Sciatic nerve (tissue), 2 donors: ENCODE measurements around the gene CNTN4. TPM values are rescaled to one million over a fixed set of nuclear protein-coding genes. Genes with fewer than 3 reads are reported as not detected.

Experiments
- ATAC-seq: fragments of 200-7000 bp; cut with Tn5 transposase; one replicate; pipeline ENCODE4 v1.9.1; 2020; ENCODE audit warnings: mild to moderate bottlenecking, moderate library complexity
- DNase-seq: peaks from one replicate; pipeline ENCODE4 v3.0.0-alpha.2; 2020; ENCODE audit warnings: low spot score
- intact Hi-C: fragments of 100-400 bp; cut with DNase I; formaldehyde crosslinking; loops from one replicate; pipeline ENCODE4 v1.14.2; 2022
- total RNA-seq: library from RNA; stranded (reverse); fragmentation: NEBNext Ultra II Directional; extraction: Animal tissue kit (Norgen Biotek cat#: 25700); gene quantifications from one replicate; pipeline ENCODE4 v1.2.1, GENCODE V29; 2021
- donor health status: DM: no; HTN: no; CAD: no.
- donor health status: DM: no; HTN: no; CAD: no.

Gene CNTN4
- total RNA-seq, 1 donor from 2014 or later = 80.0 TPM

DNA sequence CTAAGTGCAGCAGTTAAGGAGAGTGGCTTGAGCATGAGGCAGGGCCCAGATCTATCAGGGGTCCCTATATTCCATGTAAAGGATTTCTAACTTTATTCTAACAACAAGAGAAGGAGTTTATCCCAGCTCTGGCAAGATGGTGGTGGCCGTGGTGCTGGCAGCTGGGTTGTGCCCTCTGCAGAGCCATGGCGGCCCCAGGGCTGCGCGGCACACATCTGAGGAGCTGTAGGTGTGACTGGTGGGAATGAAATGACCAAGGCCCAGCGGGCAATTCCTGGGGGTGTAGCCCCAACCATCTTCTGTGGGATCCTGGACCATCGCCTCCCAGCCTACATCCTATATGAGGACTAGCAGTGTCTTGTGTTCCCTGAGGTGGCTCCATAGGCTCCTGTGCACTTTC lies 263.5 kb downstream of the CNTN4 start:
- ATAC-seq (no peak), DNase-seq (no peak)
- intact Hi-C loops = no loop called here

DNA sequence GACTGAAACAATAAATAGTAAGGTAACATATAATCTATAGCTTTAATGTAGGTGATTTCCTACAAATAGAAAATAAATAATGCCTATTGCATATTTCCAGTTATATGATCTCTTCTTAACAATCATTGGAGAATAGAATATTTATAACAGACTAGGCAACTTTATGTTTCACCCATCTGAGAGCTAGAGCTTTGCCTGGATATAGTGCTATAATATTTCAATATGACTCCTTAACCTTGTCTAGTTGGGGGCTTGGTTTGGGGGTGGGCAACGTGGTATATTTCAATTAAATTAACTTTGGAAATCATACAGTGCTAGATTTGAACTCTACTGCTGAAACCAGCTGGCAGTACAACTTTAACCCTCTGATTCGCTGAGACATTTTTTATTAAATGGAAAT lies 265.2 kb downstream of the CNTN4 start:
- no peak for ATAC-seq
- DNase-seq = no peak
- intact Hi-C loops = no loop called here

DNA sequence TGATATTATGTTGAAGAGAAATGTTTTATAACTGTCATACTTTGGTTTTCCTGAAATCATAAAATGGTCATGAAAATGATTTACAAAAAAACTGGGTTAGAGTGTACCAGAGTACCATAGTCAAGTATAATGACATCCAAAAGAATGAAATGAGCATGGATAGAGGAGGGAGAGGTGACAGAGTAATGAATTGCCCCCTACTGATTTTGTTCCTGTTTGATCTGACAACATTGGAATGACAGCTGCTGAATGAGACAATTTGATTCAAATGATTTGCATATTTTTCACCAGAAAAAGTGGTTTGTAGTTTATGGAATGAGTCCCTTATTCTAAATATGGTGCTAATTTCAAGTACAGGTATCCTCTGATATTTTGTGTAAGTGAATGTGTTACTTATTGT lies 271.7 kb downstream of the CNTN4 start:
- intact Hi-C loops = no loop called here
- DNase-seq (no peak), ATAC-seq (no peak)

DNA sequence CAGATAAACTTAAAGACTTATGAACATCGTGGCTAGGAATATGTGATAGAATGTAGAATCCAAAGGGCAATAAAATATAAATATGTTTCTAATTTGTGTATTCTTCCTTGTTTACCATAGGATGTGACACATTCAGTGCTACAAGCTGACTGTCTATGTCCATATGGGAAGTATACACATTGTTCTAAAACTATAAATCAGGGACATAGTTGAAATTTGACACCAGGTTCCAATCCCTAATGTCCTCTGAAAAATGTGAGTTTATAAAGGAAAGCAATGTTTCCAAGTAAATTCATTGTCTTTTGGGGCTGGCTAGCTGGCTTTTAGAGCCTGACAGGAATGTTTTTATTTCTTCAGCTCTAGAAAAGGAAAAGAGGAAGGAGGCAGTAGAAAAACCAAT lies 273.6 kb downstream of the CNTN4 start:
- intact Hi-C loops = no loop called here
- DNase-seq (no peak), ATAC-seq (no peak)

DNA sequence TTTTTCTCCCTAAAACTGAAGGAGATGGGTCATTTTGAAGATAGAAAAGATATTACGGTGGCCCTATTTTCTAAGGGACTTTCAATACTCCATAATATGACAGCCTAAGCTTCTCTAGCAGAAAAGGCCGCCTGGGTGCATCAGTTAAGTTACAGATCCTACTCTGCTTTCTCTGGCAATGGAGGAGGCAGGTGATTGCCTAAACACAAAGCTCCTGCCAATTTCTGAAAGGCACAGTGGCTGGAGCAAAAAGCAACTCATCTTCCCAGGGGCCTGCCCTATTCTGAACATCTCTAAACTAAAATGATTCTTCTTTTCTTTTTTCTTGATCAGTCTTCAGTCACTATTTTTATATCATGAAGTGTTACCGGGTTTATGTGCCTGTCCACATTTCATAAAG lies 276.7 kb downstream of the CNTN4 start:
- intact Hi-C loops = no loop called here
- DNase-seq = no peak
- ATAC-seq = no peak

DNA sequence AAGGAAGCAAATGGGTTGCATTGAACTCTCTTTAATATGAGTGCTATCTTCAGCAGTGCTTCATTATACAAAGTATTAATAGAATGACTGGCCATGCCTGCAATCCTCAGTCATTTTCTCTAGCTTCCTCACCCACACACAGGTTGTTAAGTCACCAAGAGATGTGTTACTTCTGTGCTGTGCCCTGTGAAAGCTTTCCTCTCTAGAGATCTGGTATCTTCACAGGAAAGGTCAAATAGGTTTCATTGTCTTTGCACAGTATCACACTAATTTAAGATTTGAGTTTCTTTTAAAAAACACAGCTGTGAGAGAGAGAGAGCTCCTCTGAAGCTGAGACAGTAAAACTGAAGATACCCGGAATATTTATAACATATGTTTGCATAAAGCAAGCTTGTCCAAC lies 278.6 kb downstream of the CNTN4 start:
- no peak for ATAC-seq
- intact Hi-C loops = no loop called here

DNA sequence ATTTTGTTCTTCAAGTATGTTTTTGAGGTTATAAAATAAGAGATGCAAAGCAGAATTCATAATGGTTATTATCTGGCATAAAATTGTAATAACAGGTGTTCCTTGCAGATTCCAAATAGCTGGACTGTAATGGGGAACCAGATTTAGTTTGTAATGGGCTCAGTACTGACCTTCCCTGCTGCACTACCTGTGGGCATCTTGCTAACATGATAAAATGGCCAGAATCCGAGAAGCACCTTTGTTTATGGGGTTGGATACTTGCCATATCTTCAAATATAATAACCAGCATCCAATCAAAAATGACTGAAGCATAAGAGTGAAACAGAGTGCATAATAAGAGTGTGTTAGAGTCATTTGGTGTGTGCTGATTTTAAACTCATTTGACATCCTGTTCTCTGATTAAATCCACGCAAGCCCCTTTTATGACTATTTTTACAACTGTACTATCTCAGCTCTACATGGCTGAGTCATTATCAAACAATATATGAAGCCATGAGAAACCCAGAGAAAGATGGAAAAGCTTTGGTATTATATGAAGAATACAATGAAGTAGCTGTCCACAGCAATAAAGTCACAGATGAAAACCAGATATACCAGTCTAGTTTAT lies 292.4 kb downstream of the CNTN4 start:
- intact Hi-C loops = no loop called here
- DNase-seq (no peak), ATAC-seq (no peak)

More for the DNA sequence above, 278.6 kb downstream of the CNTN4 start:
- DNase-seq = no peak

DNA sequence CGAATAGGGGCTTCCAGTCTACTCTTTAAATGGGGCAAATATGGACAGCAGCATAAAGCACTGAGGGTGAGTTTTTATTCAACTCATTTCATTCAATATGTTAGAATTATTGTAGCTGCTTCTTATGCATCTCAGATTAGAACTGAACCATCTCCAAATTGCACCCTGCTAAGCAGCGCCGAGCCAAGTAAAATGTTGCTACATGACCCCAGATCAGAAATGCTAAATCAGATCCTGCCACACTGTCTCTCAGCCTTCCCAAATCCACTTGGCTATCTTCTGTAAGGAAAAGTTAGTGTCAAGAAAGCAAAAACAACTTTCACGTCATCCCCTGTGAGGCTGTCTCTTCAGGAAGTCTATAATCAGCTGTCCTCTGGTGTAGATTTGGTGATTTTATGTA lies 293.2 kb downstream of the CNTN4 start:
- DNase-seq = no peak
- intact Hi-C loops = no loop called here
- no peak for ATAC-seq

DNA sequence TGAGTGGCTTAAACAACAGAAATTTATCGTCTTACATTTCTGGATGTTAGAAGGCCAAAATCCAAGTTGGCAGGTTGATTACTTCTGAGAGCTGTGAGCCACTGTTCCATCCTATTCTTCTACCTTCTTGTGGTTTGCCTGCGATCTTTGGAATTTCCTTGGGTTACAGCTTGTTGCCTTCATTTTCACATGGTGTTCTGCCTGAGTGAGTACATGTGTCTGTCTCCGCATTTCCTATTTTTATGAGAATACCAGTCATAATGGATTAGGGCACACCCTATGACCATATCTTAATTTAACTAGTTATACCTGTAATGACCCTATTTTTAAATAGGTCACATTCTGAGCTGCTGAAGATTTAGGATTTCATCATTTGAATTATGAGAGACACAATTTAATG lies 294.3 kb downstream of the CNTN4 start:
- DNase-seq (no peak), ATAC-seq (no peak)
- intact Hi-C loops = no loop called here

DNA sequence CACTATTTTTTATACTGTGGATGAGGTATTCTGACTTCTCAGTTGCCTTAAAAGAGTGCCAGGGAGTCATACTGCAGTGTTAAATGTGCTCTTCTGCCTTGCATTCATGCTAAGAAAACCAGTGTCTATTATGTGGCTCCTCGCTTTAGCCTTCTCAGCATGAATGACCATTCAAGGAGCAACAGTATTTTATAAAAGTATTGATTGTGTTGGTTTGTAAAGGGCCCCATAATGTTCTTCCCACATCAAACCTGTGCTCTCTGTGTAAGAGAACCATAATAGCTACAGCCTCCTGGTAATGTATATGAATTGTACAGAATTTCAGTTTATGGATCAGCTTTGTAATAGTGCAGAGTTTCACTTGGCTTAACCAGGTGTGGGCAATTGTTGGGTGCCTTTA lies 316.4 kb downstream of the CNTN4 start:
- no peak for DNase-seq
- intact Hi-C loops = no loop called here
- no peak for ATAC-seq

DNA sequence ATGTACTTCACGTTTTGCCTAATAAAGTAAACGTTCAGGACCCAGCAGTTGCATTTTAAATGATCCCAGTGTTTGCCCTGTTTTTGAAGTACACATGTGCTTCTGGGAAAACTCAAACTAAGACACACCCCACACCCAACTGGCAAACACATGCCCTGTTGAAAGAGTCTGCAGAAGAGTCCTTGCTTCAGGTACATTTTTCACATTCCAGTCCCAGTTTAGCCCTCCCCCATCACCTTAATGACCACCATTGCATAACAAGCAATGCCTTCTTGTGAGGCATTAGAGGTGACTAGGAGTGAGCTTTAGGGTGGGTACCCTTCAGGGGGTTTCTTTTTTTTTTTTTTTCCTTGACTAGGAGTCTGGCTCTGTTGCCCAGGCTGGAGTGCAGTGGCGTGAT lies 322.3 kb downstream of the CNTN4 start:
- no peak for ATAC-seq
- DNase-seq = no peak
- intact Hi-C loops = no loop called here

DNA sequence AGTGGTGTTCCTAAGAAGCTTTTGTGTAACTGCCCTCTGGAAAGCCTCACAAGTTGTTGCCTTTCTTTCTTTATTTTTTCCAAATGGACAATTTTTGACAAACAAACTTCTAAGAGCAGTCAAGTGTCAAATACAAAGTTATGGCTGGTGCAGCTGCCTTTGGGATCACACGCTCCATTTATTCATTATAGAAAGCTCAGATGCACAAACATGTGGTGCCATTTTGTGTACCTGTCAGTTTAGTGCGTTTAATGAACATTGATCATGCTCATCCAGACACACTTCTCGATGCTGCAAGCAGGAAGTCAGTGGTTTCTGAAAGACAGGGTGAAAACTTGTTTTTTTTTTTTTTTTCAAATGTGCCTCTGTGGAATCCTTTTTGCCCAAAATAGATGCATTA lies 324.5 kb downstream of the CNTN4 start:
- no peak for ATAC-seq
- intact Hi-C loops = no loop called here
- no peak for DNase-seq

DNA sequence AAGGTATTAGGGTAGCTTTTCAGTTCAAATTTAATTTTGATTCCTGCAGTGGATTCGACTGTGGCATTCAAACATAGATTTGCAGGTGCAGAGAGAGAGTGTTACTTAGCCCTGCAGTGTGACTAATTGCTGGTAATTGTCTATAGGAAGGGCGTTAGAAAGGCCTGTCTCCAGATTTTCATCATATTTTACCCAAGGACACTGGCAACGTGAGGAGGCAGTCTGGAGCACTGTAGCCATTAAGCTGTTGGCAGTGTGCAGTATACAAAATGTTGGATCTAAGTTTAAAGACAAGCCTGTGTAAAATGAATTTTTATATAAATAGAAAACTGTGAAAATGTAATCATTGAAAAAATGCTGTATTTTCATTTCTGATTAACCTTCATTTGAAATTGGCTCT lies 342.9 kb downstream of the CNTN4 start:
- DNase-seq = no peak
- ATAC-seq = no peak
- intact Hi-C loops = no loop called here

DNA sequence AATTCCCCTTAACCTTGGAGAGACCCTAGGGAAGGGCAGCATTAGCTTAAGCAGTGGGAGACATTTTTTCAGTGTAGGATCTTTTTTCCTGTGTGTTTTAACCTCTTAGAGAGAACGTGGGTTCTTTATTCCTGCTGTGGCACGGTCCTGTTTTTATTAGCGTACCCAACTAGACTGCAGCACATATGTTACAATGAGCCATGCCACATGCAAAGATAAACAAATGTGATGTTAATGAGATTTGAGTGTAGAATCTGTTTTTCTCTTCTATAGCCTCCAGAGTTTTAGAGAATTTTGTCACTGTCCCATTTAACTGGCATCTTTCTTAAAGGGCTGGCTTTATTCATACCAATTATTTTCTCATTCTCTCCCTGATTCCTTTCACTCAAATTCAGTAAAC lies 347.5 kb downstream of the CNTN4 start:
- DNase-seq (no peak), ATAC-seq (no peak)
- intact Hi-C loops = no loop called here

DNA sequence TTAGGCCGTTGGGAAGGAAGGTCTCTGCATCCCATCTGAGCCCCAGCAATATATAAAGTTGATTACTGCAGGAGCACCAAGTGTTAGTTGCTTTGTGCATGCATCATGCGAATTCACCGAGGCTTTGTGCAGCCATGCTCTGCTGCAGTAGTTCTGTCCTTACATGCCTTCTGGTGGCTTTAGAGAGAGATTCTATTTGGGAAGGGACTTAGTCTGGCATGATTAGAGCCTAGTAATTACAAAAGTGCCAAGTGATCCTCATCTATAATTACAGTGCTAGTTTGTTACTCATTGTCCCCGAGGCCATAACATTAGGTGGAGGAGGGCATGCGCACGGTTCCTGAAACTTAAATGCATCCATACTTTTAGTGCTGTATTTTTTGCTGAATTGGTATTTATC lies 353.6 kb downstream of the CNTN4 start:
- intact Hi-C loops = no loop called here
- no peak for DNase-seq
- no peak for ATAC-seq

DNA sequence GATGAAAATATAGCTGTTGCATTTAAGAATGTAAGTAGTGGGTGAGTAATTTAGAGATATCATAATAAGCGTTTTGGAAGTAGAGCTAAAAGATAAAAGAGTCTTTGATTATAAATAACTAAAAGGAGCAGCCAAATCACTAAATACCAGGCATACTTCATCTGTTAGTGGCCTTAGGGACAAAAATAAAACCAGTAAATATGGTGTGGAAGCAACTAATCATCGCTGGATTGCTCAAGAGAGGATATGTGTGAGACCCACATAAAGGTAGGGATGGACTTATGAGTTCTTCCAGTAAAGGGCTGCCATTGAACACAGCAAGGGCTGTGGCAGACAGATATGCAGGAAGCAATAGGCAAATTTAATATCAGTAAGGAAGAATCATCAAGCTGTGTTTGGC lies 356.2 kb downstream of the CNTN4 start:
- intact Hi-C loops = no loop called here
- ATAC-seq = no peak

DNA sequence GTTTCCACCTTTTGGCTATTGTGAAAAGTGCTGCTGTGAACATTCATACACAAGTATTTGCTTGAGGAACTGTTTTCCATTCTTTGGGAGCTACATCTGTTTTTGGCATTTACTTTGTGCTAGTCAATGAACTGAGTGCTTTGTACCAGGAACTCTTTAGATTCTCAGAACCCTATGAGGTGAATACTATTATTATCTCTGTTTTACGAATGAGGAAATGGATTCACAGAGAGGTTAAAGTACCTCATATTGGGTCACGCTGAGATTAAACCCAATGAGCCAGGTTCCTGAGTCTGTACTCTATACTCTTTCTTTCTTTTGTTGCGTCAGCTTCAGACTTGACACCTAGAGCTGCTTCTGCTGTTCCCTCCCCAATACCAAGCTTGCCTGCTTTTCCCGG lies 358.1 kb downstream of the CNTN4 start:
- ATAC-seq (no peak), DNase-seq (no peak)
- intact Hi-C loops = no loop called here

More for the DNA sequence above, 356.2 kb downstream of the CNTN4 start:
- no peak for DNase-seq

DNA sequence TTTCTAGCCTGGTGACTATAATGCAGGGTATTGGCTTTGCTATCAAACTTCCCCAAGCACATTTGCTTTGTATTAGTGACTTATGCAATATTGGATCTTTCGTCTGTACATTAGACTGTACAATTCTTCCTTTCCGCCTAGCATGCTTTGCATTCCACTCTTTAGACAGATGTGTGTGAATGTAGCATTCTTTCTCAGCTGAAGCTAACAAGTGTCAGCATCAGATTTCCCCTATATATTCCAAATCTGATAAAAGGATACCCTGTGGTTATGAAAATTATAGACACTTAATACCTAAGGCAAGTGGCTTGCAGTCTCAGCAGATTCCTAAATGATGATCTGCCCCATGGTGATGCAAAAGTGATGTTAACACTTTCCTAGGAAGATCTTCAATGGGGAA lies 360.1 kb downstream of the CNTN4 start:
- ATAC-seq = no peak
- intact Hi-C loops = no loop called here
- DNase-seq = no peak

DNA sequence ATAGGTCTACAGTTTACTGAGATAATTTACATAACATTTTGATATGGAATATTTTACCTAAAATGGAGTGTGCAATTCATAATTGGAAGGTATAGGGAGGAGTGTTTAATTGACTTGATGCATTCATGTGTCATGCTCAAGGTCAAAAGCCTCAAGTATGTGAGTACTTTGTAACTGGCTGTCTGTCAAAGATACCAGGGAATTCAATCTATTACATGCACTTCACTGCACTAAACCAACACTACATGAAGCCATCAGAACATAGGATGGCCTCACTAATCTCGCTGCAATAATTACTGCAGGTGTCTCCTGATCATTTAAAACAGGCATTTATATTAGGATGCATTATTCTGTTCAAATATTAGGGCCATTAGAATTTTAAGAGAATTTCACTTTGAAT lies 367.2 kb downstream of the CNTN4 start:
- ATAC-seq (no peak), DNase-seq (no peak)
- intact Hi-C loops = no loop called here

DNA sequence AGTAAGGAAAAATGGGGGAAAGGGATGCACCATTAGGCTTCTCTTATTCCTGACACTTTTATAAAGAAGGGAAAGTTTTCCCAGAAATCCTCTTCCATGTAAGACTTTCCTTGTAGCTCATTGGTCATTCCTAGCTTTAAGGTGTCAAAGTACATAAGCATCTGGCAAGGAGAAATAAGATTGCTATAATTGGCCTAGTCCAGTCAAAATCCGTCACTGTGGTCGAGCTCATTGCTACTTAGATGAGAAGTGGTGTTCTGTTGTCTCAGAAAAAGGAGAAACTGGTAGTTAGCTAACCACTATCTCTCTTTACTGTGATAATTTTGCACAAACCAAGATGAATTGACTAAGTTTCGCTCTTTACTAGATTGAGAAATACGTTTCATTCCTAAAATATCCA lies 370.1 kb downstream of the CNTN4 start:
- DNase-seq = no peak
- intact Hi-C loops = no loop called here
- ATAC-seq = no peak

DNA sequence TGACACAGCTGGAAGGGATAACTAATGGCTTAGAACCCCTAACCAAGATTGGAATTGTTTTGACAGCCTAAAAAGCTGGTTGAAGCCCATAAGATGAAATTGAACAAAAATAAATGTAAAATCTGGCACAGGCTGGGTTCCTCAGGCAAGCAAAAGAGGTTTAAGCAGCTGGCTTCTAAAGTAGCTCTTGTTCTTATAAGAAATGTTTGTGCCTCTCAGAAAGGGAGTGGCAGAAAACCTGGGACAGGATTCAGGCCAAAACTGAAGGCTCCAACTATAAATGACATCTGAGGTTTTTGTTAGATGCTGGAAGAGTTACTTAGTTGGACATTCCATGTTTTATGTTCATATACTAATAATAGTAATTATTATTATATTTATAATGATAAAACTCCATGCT lies 378.3 kb downstream of the CNTN4 start:
- DNase-seq = no peak
- intact Hi-C loops = no loop called here
- ATAC-seq = no peak

DNA sequence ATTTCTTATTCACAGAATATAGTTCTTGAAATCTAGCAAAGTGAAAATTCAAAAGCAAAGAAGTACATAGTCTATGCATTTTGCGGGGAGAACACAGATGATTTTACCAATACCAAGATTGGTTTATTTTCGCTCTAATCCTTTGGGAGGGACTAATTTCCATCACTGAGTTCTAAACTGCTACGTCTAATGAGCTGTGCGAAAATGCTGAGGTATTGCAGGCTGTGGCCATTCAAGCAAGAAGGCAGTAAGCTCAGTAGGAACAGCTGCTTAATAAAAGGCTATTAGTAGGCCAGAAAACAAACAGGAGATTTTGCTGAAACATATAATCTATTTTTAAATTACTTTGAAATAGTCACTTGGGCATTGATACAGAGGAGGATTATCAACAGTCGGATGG lies 379.0 kb downstream of the CNTN4 start:
- intact Hi-C loops = no loop called here
- DNase-seq (no peak), ATAC-seq (no peak)
